SK-N-MC (cell line): ENCODE measurements around the gene MIPEP.

ENCODE experiments used
- EZH2 ChIP-seq: fragments of 200-600 bp; sonication (generic); IDR thresholded peaks from one replicate; pipeline ENCODE4 v1.6.1; 2017; ENCODE audit warnings: antibody characterized with exemption
- POLR2AphosphoS5 ChIP-seq: IDR thresholded peaks from 2 replicates; pipeline ENCODE4 v1.6.1; 2012; ENCODE audit warnings: mild to moderate bottlenecking, low read depth, low read length, borderline replicate concordance

GRCh38 chr13:23912469-23912868 lies 23.3 kb upstream of the MIPEP start:
- TF ChIP-seq EZH2: no peak
- no peak for TF ChIP-seq POLR2AphosphoS5
